Left lung (tissue), 10 donors: ENCODE results near the gene PLEKHA7. TPM values are rescaled to one million over a fixed set of nuclear protein-coding genes. Genes with fewer than 3 reads are reported as not detected.

ENCODE experiments used
- ATAC-seq: fragments of 200-7000 bp; cut with Tn5 transposase; one replicate; pipeline ENCODE4 v1.9.1; 2020; ENCODE audit warnings: moderate library complexity
- DNase-seq, 4 donors: peaks; one replicate each; pipeline ENCODE4 v3.0.0-alpha.2; 2013 to 2020
- H3K27ac ChIP-seq, 2 donors: fragments of 200-600 bp; sonication (generic) in 1 of 2; one replicate each; pipeline versions ENCODE4 v1.5.0 to v1.8.0; 2020 to 2021
- H3K27me3 ChIP-seq, 2 donors: fragments of 200-600 bp; sonication (generic) in 1 of 2; one replicate each; pipeline versions ENCODE4 v1.5.0 to v1.8.0; 2020 to 2021
- H3K36me3 ChIP-seq, 2 donors: fragments of 200-600 bp; sonication (generic) in 1 of 2; one replicate each; pipeline versions ENCODE4 v1.5.0 to v1.8.0; 2020 to 2021
- H3K4me1 ChIP-seq, 2 donors: fragments of 200-600 bp; one replicate each; pipeline ENCODE4 v1.8.0; 2021
- H3K4me3 ChIP-seq, 2 donors: fragments of 200-600 bp; sonication (generic) in 1 of 2; one replicate each; pipeline versions ENCODE4 v1.5.0 to v1.8.0; 2020 to 2021; ENCODE audit warnings: mild to moderate bottlenecking in 1 of 2
- H3K9me3 ChIP-seq, 2 donors: fragments of 200-600 bp; sonication (generic) in 1 of 2; one replicate each; pipeline versions ENCODE4 v1.5.0 to v1.8.0; 2020 to 2021
- intact Hi-C, 2 donors: fragments of 100-400 bp; cut with DNase I; formaldehyde crosslinking; loops; one replicate each; pipeline versions ENCODE4 v1.11.2 to v1.14.2; 2022
- polyA plus RNA-seq, 6 donors: library from polyadenylated mRNA; unstranded; fragments of 120-200 nt; gene quantifications; one replicate each; pipeline ENCODE4 v1.2.1, GENCODE V29; 2013; ENCODE audit not compliant: insufficient read length in 6 of 6
- total RNA-seq, 2 donors: library from RNA; stranded (reverse); fragmentation: NEBNext Ultra II Directional; extraction: Animal tissue kit (Norgen Biotek cat#: 25700); gene quantifications; one replicate each; pipeline ENCODE4 v1.2.1, GENCODE V29; 2021
- TF ChIP-seq, protein P1 (sequence below), 2 donors: fragments of 200-600 bp; sonication (generic) in 1 of 2; IDR thresholded peaks; one replicate each; pipeline versions ENCODE4 v1.5.0 to v1.8.0; 2021; ENCODE audit warnings: antibody characterized with exemption in 2 of 2
- donor health status: DM: no; HTN: yes; CAD: no.
- donor health status: DM: no; HTN: no; CAD: no.

The PLEKHA7 gene
- total and polyA plus RNA-seq, 8 donors = 24.4 to 33.7 (median 29.6) TPM

DNA sequence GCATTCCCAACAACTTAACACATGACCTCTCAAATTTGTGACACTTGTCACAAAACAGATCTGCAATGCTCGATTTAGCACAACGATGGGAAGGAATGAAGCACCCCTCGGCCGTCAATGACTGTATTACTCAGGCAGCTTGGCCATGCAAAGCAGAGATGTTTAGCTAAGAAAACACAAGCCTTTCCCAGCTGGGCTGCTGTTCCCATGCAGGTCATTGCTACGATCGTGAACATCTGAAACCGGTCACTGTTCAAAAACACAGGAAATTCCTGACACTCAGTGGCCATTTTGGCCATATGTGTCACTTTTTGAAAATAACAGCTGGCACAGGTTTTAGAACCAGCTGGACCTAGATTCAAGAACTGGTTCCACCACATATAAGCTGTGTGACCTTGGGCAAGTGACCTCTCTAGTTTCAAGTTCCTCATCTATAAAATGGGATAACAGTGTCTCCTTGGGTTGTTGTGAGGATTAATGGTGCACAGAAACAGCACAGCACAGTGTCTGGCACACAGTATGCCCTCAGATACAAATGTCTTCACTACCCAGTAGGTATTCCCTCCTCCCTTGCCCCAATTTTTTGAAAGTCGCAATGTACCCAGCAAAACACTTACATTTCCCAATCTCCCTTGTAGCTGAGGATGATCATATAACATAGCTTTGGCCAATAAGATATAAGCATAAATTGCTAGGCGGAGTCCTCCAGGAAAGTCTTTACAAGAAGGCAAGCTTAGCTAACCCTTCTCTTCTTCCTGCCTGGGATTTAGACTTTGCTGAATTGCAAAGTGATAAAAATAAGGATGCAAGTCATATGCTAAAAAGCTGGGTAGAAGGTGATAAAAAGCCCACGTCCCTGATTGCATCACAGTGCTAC, 182.7 kb downstream of the PLEKHA7 start:
- TF ChIP-seq, protein P1, sequence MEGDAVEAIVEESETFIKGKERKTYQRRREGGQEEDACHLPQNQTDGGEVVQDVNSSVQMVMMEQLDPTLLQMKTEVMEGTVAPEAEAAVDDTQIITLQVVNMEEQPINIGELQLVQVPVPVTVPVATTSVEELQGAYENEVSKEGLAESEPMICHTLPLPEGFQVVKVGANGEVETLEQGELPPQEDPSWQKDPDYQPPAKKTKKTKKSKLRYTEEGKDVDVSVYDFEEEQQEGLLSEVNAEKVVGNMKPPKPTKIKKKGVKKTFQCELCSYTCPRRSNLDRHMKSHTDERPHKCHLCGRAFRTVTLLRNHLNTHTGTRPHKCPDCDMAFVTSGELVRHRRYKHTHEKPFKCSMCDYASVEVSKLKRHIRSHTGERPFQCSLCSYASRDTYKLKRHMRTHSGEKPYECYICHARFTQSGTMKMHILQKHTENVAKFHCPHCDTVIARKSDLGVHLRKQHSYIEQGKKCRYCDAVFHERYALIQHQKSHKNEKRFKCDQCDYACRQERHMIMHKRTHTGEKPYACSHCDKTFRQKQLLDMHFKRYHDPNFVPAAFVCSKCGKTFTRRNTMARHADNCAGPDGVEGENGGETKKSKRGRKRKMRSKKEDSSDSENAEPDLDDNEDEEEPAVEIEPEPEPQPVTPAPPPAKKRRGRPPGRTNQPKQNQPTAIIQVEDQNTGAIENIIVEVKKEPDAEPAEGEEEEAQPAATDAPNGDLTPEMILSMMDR (IDR thresholded peaks at IDR 0.05) = no peak
- intact Hi-C loops = no loop called here
- ATAC-seq = no peak

DNA sequence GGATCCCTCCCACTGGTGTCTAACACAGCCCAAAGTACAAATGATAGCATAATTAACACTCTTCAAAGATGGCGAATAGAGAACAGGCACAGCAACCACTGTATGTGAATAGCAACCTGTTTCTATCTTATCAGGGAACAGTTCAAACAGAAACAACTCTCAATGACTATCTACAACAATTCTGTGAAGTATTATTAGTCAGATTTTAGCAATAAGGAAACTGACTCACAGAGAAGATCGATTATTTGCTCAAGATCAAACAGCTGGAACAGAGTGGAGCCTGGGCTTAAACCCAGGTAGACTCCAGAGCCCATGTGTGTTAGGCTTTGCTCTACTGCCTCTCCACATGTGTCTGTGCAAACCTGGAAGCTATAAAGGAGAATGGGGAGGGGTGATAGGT, 187.1 kb downstream of the PLEKHA7 start:
- DNase-seq (no peak), ATAC-seq (no peak)
- intact Hi-C loops = no loop called here
- no peaks in the 10 kb centered on the region for H3K27me3 ChIP-seq
- no peak overlapping the region for H3K4me3 ChIP-seq
- H3K27ac ChIP-seq = no peak overlapping the region
- H3K9me3 ChIP-seq = no peaks in the 10 kb centered on the region
- TF ChIP-seq, protein P1 (IDR thresholded peaks at IDR 0.05) = no peak
- H3K36me3 ChIP-seq = peaks cover 0 to 14% of the 10 kb centered on the region in 2 donors
- no peaks in the 10 kb centered on the region for H3K4me1 ChIP-seq

More for the DNA sequence above, 182.7 kb downstream of the PLEKHA7 start:
- Histone ChIP-seq H3K36me3 (no peaks in the 10 kb centered on the region), H3K4me1 (no peaks in the 10 kb centered on the region), H3K27ac (no peak overlapping the region), H3K4me3 (no peak overlapping the region), H3K9me3 (no peaks in the 10 kb centered on the region), H3K27me3 (no peaks in the 10 kb centered on the region)
- peak in 1 of 4 donors; percentile 50 for DNase-seq

DNA sequence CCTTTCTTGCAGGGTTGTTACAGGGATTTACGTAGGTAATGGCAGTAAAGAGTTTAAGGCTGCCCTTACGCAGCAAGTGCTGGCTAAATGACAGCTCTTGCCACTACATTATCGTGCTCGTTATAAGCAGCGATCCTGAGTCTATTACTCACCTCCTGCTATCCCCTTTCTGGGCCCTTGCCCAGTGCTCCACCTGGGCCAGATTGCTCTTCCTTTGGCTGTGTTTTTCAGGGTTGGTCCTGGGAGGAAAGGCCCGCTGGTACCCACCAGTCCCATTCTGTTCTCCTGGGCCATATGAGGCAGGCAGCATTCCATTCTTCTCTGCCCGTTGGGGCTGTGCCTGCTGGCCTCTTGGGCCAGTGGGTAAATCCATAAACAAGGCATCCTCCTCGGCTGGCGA, 188.2 kb downstream of the PLEKHA7 start:
- no peak overlapping the region for H3K4me3 ChIP-seq
- ATAC-seq (no peak), DNase-seq (no peak)
- TF ChIP-seq, protein P1 (IDR thresholded peaks at IDR 0.05) = no peak
- H3K4me1 ChIP-seq = no peaks in the 10 kb centered on the region
- peaks cover 0 to 14% of the 10 kb centered on the region in 2 donors for H3K36me3 ChIP-seq
- no peaks in the 10 kb centered on the region for H3K27me3 ChIP-seq
- no peaks in the 10 kb centered on the region for H3K9me3 ChIP-seq
- intact Hi-C loops = no loop called here
- H3K27ac ChIP-seq = no peak overlapping the region

DNA sequence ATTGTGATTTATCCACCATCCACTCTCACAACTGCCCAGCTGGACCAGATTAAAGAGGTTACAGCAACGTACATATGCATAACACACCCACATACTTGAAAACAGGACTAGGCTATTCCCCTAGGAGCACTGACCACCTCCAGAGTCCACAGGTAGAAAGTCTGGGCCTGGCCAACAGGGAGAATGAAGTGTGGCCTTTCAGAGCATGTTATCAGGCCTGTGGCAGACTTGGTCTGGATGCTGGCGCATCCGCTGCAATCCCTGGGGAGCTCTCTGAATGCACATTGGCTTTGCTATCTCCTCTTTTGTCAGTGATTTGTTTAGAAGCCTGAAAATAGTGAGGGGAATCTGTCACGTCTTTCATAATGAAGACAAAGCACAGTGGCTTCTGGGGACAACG, 189.1 kb downstream of the PLEKHA7 start:
- Histone ChIP-seq H3K36me3 (peaks cover 0 to 14% of the 10 kb centered on the region in 2 donors), H3K27me3 (no peaks in the 10 kb centered on the region), H3K9me3 (no peaks in the 10 kb centered on the region), H3K4me1 (peaks cover 4 to 5% of the 10 kb centered on the region in 2 donors), H3K4me3 (no peak overlapping the region), H3K27ac (no peak overlapping the region)
- intact Hi-C loops = no loop called here
- TF ChIP-seq, protein P1 (IDR thresholded peaks at IDR 0.05) = no peak
- ATAC-seq = no peak
- no peak for DNase-seq

DNA sequence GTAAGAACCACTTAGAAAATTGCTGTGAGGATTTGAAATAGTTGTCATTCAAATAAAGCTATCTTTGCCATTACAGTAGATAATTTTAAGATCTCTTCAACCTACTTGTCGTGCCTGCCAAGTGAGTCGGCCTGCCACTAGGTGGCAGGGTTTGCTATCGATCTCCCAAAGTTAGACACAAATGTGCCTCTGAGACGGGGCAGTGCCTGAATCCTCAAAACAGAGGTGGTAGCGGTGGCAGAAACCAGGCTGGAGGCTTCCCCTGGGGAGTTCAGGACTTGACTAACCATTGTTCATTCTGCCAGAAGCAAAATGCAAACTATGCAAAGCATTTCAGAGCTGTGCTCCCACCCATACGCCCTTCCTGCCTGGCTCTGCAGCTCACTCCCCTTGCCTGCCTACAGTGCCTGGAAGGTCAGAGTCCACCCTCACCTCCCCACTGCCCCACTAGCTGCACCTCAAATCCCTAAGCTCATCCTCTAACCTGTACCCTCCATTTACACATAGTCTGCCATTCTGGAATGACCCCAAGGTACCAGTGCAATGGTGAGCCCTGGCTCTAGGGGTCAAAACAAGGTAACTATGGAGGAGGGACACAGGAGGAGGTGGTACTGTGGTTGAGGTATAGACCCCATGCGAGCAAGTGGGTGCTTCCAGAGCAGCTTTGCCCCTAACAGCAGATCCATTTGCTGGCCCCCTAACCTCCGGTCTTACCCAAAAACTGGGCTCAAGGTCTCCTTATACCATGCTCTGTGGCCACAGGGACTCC, 193.7 kb downstream of the PLEKHA7 start:
- Histone ChIP-seq H3K9me3 (no peaks in the 10 kb centered on the region), H3K4me3 (no peak overlapping the region), H3K27ac (no peak overlapping the region), H3K4me1 (peaks cover 4 to 34% of the 10 kb centered on the region in 2 donors), H3K27me3 (no peaks in the 10 kb centered on the region), H3K36me3 (peaks cover 0 to 7% of the 10 kb centered on the region in 2 donors)
- DNase-seq (peak; percentile 50 to 86 (median 79)), ATAC-seq (peak; percentile 87)
- TF ChIP-seq, protein P1 (IDR thresholded peaks at IDR 0.05) = peak; percentile 80 to 90
- intact Hi-C loops = no loop called here
